Ammon's horn (tissue), 1 donor: ENCODE data around the gene PRSS35.
A peak's percentile ranks its signal among the peaks of the same experiment; 100 is the strongest.
"Not testable (repeated sequence)": the region's sequence is repeated elsewhere in the genome, so short reads cannot be mapped to it uniquely, and the experiment has no call there.

Experiments used
- DNase-seq: peaks from one replicate; pipeline ENCODE4 v3.0.0-alpha.2; 2016; ENCODE audit warnings: low spot score

Gene PRSS35

DNA sequence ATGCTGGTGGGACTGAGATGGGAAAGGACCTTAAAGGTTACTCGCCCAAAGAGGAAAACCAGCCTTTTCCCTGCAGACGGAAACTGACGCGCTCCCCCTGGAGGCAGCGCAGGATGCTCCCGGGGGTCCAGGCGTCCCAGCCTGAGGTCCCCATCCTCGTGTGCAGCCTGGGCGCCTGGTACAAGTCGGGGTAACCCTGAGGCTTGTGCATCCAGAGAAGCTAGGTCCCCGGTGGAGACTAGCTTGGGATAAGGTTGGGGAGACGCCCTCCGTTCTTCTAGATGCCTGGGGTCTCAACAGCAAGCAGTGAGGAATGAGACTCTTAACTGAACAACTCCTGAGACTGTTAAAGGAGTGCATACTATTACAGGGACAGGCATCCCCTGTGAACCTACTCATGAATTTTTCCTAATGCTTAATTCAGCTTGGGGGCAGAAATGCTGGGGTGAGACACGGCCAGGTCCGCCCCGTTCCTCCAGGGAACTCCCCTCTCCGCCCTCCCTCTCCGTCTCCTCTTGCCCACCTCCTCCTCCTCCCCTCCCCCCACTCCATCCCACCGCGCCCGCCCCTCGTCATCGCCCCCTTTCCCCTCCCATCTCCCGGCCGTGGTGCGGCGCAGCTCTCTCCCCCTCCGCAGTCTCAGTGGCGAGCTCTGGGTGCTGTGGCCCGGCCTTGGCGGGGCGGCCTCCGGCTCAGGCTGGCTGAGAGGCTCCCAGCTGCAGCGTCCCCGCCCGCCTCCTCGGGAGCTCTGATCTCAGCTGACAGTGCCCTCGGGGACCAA is at the start of gene PRSS35:
PRSS35 (plus strand) TSS at position 634 of the 781 bp plus-strand sequence. CDS start 10,908 bp downstream, outside the sequence.
- peak; percentile 52 for DNase-seq

- DNase-seq, result no peak
Observed at GRCh38 chr6:83463886-83464285, 48.4 kb upstream of the PRSS35 start.

GRCh38 chr6:83464381-83465140 is 47.8 kb upstream of the PRSS35 start:
- no peak for DNase-seq

- DNase-seq, result no peak
Observed at GRCh38 chr6:83466328-83466727, 46.0 kb upstream of the PRSS35 start.

DNA sequence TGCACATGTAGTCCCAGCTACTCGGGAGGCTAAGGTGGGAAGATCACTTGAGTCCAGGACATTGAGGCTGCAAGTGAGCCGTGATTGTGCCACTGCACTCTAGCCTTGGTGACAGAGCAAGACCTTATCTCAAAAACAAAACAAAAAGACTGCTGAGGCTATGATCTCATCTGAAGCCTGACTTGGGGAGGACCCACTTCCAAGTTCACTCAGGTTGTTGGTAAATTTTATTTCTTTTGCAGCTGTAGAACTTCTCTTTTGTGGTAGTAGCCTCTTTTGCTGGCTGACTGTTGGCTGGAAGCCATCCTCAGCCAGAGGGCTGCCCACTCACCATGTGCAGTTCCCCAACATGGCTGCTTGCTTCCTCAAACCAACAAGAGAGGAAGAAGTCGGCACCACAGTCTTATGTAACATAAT is 44.7 kb upstream of the PRSS35 start:
- DNase-seq, result peak; percentile 76

GRCh38 chr6:83470001-83470400 is 42.3 kb upstream of the PRSS35 start:
- no peak for DNase-seq

DNA sequence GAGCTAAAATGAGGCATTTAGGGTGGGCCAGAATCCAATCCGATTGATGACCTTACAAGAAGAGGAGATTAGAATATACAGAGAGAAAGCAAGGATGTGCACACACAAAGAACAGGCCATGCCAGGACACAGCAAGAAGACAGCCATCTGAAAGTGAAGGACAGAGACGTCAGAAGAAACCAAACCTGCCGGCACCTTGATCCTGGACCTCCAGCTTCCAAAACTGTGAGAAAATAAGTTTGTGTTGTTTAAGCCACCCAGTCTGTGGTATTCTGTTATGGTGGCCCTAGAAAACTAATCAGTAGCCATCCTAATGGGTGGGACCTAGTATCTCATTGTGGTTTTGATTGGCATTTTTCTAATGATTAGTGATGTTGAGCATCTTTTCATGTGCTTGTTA is 41.7 kb upstream of the PRSS35 start:
- DNase-seq, result no peak

- peak; percentile 14 for DNase-seq
Observed at GRCh38 chr6:83472767-83473166, 39.6 kb upstream of the PRSS35 start.

GRCh38 chr6:83474309-83474708 is 38.0 kb upstream of the PRSS35 start:
- DNase-seq, result no peak

DNA sequence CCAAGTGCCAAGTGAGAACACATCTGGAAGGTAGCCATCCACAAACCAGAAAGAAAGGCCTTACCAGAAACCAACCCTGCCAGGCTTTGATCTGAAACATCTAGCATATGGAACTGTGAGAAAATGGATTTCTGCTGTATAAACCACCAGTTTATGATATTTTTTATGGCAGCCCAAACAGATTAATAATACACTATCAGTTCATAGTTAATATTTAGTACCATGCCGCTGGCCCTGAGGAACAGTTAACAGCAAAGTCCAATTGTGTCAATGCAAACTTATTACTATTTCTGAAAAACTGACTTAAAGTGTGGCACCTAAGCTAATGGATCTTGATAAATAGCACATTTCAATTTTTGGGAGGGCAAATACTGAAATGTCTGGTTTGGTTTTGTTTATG is 35.4 kb upstream of the PRSS35 start:
- DNase-seq, result no peak

- DNase-seq, result no peak
Observed at GRCh38 chr6:83479389-83479788, 32.9 kb upstream of the PRSS35 start.

GRCh38 chr6:83480470-83480869 is 31.9 kb upstream of the PRSS35 start:
- no peak for DNase-seq

DNA sequence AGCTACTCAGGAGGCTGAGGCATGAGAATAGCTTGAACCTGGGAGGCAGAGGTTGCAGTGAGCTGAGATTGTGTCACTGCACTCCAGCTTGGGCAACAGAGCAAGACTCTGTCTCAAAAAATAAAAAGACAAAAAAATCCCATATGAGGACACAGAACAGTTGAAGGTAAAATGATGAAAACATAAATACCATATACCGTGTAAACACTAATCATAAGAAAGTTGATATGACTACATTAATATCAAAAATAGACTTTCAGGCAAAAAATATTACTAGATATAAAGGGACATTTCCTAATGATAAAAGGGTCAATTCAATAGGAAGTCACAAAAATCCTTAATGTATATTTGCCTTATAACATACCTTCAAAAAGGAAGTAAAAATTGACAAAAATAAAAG is 30.4 kb upstream of the PRSS35 start:
- not testable (repeated sequence) for DNase-seq

GRCh38 chr6:83488448-83488847 is 23.9 kb upstream of the PRSS35 start:
- no peak for DNase-seq

DNA sequence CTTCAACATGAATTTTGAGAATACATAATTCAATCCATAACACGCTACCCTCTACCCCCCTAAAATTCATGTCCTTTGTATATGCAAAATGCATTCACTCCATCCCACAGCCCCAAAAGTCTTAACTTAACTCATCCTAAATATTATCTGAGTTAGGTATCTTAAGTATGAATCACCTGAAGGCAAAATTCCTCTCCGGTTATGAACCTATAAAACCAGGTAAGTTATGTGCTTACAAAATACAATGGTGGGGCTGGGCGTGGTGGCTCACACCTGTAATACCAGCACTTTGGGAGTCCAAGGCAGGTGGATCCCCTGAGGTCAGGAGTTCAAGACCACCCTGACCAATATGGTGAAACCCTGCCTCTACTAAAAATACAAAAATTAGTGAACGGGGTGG is 23.5 kb upstream of the PRSS35 start:
- DNase-seq, result no peak

GRCh38 chr6:83490217-83490807 is 22.0 kb upstream of the PRSS35 start:
- no peak for DNase-seq

DNA sequence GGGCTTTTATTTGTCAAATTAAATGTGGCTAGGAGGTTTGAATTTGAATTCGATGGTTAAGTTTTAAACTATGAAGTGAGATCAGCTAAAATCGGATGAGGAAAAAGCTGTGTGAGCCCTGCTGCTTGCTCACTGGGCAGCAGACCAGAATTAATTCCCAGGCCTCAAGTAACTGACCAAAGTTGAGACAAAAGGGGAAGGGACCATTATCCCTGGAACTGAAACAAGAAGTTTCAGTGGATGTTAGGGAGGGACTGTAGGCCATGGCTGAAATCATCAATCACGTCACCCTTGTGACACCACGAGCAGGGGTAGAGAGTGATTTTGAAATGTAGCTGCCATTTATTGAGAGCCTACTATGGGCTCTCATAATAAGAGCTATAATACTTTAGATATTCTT is 7.0 kb upstream of the PRSS35 start:
- peak; percentile 14 for DNase-seq

DNA sequence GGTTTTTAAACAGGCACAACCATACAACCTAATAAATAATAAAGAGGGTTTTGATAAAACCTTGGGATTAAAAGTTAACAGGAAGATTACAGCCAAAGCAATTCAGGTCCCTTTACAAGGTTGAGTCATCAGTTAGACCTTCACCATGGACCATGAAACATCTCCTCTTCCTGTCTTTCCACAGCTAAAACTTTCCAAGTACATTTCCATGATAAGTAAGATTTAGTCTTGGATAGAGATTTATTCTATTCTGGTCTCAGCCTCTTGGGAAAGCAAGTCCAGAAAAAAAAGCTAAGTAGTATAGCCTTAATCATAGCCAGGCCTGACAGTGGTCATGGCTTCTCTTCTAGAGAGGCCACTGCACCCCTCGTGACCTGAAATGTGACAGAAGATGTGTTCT is 2.9 kb upstream of the PRSS35 start:
- DNase-seq, result no peak

DNA sequence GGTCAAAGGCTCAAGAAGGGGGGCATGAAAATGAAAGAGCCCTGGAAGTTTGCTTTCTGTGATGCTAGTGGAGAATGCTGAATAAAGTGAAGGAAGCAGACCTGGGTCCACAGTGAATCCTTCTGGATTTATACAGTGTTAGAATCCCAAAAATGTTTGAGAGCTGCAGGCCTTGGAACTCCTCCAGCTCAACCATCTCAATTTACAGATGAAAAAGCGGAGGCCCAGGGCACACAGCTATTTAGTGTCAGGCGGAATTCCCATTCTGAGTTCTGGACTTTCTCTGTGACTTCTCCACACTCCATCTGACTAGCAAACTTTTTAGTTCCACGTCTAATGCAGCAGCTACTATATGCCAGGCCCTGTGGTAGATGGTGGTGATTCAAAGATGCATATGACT is 1.5 kb upstream of the PRSS35 start:
- no peak for DNase-seq

GRCh38 chr6:83511266-83511665 is 1.1 kb upstream of the PRSS35 start:
- DNase-seq, result no peak

- DNase-seq, result no peak
Observed at GRCh38 chr6:83514466-83514865, 2.1 kb downstream of the PRSS35 start.

GRCh38 chr6:83514866-83515466 is 2.6 kb downstream of the PRSS35 start:
- peak; percentile 76 for DNase-seq

DNA sequence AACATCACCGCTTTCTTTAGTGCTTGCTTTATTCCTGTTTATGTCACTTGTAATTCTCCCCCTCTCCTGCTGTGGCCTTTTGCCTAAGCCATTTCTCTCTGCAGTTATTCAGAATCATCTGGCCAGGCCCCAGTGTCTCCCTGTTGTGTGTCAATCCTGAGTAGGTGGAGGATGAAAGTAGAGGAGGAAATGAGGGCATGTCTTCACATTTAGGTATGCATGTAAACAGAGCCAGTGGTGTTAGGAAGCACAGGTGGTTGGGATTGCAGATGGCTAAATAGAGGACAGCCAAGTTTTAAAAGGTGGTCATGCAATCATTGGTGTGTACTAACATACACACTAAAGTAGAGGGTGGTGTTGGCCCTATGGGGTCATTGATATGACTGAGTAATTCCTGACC is 5.2 kb downstream of the PRSS35 start:
- DNase-seq, result no peak
